ENCODE results near the gene EEFSEC.

DNA sequence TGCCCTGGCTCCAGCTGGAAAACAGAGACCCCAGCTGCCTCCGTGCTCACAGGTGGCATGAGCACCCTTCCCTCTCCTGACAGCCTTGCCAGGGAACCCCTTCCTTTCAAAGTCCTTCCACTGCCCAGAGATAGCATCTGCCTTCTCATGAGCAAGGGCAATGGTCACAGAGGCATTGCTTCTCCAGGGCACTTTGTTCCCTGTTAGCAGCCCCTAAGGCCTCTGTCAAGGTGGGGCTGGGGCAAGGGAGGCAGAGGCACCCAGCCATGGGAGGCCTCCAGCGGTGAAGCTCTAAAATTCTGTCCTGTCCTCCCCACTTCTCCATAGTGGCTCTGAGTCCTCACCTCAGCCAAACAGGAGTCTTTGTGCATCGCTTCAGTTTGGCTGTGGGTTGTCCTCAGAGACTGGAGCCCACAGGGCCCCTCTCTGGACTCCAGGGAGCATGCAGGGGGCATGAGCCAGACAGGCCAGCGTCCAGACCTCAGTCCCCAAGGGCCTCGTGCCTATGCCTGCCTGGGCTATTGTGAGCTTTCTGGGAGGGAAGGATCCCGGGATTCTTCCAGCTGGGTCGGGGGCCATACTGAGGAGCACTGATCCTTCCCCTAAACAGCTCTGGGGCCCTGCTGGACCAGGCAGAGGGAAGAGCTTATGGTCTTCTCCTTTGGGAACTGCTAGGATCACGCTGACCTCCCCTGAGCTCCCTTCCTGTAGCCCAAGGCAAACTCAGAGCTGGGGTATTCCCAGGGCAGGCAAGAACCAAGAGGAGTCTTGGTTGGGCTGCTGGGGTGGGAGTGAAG lies 206.8 kb downstream of the EEFSEC start:
- TF ChIP-seq, protein P1, sequence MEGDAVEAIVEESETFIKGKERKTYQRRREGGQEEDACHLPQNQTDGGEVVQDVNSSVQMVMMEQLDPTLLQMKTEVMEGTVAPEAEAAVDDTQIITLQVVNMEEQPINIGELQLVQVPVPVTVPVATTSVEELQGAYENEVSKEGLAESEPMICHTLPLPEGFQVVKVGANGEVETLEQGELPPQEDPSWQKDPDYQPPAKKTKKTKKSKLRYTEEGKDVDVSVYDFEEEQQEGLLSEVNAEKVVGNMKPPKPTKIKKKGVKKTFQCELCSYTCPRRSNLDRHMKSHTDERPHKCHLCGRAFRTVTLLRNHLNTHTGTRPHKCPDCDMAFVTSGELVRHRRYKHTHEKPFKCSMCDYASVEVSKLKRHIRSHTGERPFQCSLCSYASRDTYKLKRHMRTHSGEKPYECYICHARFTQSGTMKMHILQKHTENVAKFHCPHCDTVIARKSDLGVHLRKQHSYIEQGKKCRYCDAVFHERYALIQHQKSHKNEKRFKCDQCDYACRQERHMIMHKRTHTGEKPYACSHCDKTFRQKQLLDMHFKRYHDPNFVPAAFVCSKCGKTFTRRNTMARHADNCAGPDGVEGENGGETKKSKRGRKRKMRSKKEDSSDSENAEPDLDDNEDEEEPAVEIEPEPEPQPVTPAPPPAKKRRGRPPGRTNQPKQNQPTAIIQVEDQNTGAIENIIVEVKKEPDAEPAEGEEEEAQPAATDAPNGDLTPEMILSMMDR (IDR thresholded peaks at IDR 0.05; ENCODE audit: low read depth, low read length) = no peak
- TF ChIP-seq MYC (IDR thresholded peaks at IDR 0.05; ENCODE audit: low read depth, low read length) (no peak), POLR2A (IDR thresholded peaks at IDR 0.05; ENCODE audit: extremely low read depth, insufficient read length) (no peak)

All from NB4 (cell line).